Measurements from ENCODE around the gene ELANE. TPM values are rescaled to one million over a fixed set of nuclear protein-coding genes. Genes with fewer than 3 reads are reported as not detected.

Gene ELANE
- total RNA-seq, 3 donors from 2014 or later, result 0.43 to 1.2 (median 0.77) TPM

DNA sequence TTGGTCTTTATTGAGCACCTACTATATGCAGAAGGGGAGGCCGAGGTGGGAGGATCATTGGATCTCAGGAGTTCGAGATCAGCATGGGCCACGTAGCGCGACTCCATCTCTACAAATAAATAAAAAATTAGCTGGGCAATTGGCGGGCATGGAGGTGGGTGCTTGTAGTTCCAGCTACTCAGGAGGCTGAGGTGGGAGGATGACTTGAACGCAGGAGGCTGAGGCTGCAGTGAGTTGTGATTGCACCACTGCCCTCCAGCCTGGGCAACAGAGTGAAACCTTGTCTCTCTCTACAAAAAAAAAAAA is 11.2 kb downstream of the ELANE start:
- Histone ChIP-seq H3K4me1 (ENCODE audit: low read depth) (peaks cover 10% of the 10 kb centered on the region), H3K9me3 (no peaks in the 10 kb centered on the region), H3K36me3 (ENCODE audit: low read depth) (no peaks in the 10 kb centered on the region), H3K4me3 (no peak overlapping the region)
- ATAC-seq (no peak), DNase-seq (no peak)
- TF ChIP-seq, protein P1, sequence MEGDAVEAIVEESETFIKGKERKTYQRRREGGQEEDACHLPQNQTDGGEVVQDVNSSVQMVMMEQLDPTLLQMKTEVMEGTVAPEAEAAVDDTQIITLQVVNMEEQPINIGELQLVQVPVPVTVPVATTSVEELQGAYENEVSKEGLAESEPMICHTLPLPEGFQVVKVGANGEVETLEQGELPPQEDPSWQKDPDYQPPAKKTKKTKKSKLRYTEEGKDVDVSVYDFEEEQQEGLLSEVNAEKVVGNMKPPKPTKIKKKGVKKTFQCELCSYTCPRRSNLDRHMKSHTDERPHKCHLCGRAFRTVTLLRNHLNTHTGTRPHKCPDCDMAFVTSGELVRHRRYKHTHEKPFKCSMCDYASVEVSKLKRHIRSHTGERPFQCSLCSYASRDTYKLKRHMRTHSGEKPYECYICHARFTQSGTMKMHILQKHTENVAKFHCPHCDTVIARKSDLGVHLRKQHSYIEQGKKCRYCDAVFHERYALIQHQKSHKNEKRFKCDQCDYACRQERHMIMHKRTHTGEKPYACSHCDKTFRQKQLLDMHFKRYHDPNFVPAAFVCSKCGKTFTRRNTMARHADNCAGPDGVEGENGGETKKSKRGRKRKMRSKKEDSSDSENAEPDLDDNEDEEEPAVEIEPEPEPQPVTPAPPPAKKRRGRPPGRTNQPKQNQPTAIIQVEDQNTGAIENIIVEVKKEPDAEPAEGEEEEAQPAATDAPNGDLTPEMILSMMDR (IDR thresholded peaks at IDR 0.05), result no peak
- intact Hi-C loops (cut with DNase I, micrococcal nuclease), result loop anchor here (5.0 to 10.0 kb wide), 2 partner anchors 54 to 62 kb away; partner anchors contain the start of genes ARID3A (in 1 of the 2) and KISS1R (in 1 of the 2)

DNA sequence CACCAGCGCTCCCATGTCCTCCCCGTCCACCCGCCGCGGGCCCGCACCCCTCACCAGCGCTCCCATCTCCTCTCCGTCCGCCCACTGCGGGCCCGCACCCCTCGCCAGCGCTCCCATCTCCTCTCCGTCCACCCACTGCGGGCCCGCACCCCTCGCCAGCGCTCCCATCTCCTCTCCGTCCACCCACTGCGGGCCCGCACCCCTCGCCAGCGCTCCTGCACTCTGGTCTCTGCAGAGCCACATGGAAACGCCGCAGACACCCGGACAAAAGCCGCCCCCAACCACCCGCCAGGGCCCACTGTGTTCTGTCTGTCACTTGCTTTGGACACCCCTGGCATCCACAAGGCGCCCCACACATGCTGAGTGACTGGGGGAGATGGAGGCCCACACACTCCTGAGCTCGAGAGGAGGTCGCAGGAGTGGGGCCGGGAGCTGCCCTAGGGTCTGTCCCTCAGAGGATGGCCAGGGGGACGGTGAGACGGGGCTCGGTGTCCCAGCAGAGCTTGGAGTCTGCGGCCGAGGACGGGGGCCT is 14.7 kb downstream of the ELANE start:
- TF ChIP-seq, protein P1 (IDR thresholded peaks at IDR 0.05), result no peak
- no peak overlapping the region for H3K4me3 ChIP-seq
- no peak for ATAC-seq
- no peaks in the 10 kb centered on the region for H3K9me3 ChIP-seq
- intact Hi-C loops (cut with DNase I, micrococcal nuclease), result loop anchor here in 1 of 2 donors (10.0 kb wide), 1 partner anchor 58 kb away; the partner anchor contains the start of gene ARID3A
- no peak for DNase-seq
- no peaks in the 10 kb centered on the region for H3K36me3 ChIP-seq (ENCODE audit: low read depth)
- peaks cover 11% of the 10 kb centered on the region for H3K4me1 ChIP-seq (ENCODE audit: low read depth)

DNA sequence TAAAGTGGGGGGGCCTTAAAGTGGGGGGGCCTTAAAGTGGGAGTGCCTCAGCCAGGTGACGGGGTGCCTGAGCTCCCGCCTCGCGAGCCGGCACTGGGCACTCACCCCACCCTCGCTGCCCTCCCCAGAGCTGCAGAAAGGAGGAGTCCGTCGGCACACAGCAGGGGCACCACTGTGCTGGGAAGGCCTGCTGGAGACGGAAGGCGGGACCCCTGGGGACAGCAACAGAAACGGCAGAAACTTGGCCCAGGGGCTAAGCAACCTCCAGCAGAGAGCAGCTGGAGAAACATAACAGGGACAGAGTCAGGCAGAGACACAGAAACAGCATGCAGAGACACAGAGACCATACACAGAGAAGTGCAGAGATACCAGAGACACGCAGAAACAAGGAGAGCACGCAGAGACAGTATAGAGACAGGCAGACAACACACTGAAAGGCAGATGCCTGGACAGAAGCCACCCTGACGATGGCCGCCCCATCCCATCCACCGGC is 15.2 kb downstream of the ELANE start:
- no peak for DNase-seq
- Histone ChIP-seq H3K9me3 (no peaks in the 10 kb centered on the region), H3K4me1 (ENCODE audit: low read depth) (peaks cover 16% of the 10 kb centered on the region), H3K36me3 (ENCODE audit: low read depth) (no peaks in the 10 kb centered on the region), H3K4me3 (no peak overlapping the region)
- ATAC-seq, result no peak
- intact Hi-C loops (cut with DNase I, micrococcal nuclease), result loop anchor here in 1 of 2 donors (10.0 kb wide), 1 partner anchor 57 kb away; the partner anchor contains the start of gene ARID3A
- TF ChIP-seq, protein P1 (IDR thresholded peaks at IDR 0.05), result no peak

DNA sequence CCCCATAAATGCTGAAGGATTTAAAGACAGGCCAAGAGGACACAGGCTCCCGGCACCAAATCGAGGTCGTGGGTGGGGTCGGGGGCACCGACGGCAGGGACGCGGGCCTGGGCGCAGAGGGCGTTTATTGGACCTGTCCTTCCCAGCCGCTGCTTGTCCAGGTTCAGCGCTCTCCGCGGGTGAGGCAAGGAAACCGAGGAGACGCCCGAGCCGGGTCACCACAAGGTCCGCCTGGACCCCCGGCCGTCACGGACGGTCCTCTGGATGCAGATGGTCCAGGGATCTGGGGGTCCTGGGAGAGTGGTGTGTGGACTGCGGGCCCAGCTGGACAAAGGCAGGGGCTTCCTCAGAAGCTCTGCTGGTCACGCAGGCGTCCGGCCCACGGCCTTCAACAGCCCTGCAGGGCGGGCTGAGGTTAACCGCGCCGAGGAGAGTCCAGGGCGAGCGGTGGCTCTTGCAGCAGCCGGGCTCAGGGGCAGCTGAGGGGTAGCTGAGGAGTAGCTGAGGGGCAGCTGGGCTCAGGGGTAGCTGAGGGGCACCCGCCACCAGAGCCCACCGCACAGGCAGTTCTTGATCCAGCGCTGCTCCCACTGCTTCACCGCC is 15.9 kb downstream of the ELANE start:
- H3K4me3 ChIP-seq, result no peak overlapping the region
- H3K36me3 ChIP-seq (ENCODE audit: low read depth), result no peaks in the 10 kb centered on the region
- TF ChIP-seq, protein P1 (IDR thresholded peaks at IDR 0.05), result no peak
- no peak for ATAC-seq
- no peak for DNase-seq
- no peaks in the 10 kb centered on the region for H3K9me3 ChIP-seq
- H3K4me1 ChIP-seq (ENCODE audit: low read depth), result peaks cover 18% of the 10 kb centered on the region
- intact Hi-C loops (cut with DNase I, micrococcal nuclease), result loop anchor here in 1 of 2 donors (10.0 kb wide), 1 partner anchor 57 kb away; the partner anchor contains the start of gene ARID3A

DNA sequence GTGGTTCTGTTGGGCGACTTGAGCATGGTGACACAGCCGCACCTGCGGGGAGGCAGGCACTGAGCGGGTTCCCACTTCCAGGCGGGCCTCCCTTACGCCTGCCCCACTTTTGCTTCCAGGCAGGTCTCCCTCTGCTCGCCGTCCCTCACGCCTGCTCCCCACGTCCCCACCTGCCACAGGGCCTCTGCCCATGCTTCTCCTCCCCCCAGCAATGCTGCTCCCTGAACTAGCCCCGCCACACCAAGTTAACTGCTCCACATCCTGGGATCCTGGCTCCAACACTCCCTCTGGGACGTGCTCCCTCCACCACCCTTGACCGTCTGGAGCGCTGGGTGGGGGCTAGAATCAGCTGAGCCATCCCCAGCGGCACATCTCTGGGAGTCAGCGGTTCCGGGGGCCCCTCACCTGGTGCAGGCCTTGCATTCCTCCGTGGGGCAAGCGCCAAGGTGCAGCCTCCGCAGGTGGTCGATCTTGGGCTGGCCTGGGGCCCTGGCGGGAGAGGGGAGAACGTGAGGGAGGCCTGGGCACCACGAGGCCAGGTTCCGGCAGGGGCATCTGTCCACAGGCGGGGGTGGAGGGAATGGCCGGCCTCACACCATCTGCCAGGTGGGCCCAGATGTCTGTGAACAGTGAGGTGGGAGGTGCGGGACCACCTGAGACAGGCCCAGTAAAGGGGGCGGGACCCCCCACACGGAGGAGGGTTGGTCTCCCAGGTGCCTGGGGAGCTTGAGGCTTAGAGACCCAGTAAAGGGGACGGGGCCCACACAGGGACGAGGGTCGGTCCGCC is 16.5 kb downstream of the ELANE start:
- TF ChIP-seq, protein P1 (IDR thresholded peaks at IDR 0.05), result no peak
- ATAC-seq, result no peak
- H3K36me3 ChIP-seq (ENCODE audit: low read depth), result no peaks in the 10 kb centered on the region
- H3K9me3 ChIP-seq, result no peaks in the 10 kb centered on the region
- H3K4me1 ChIP-seq (ENCODE audit: low read depth), result peaks cover 11% of the 10 kb centered on the region
- no peak for DNase-seq
- intact Hi-C loops (cut with DNase I, micrococcal nuclease), result loop anchor here in 1 of 2 donors (10.0 kb wide), 1 partner anchor 56 kb away; the partner anchor contains the start of gene ARID3A
- no peak overlapping the region for H3K4me3 ChIP-seq

Measured in mucosa of descending colon (tissue), 3 donors.